Neural cell (in vitro differentiated cells): ENCODE data around the gene ARMH3.

ENCODE experiments used
- CTCF ChIP-seq: fragments of 450-650 bp; IDR thresholded peaks from 2 replicates; pipeline ENCODE4 v1.5.1; 2014; ENCODE audit warnings: antibody characterized with exemption, mild to moderate bottlenecking, moderate library complexity; ENCODE audit not compliant: poor library complexity, severe bottlenecking
- EP300 ChIP-seq: fragments of 450-650 bp; conservative IDR thresholded peaks from 2 replicates; pipeline ENCODE4 v1.6.1; 2014; ENCODE audit warnings: antibody characterized with exemption, mild to moderate bottlenecking, moderate library complexity; ENCODE audit not compliant: poor library complexity, severe bottlenecking
- EZH2 ChIP-seq: fragments of 200-600, 300-800 bp; shearing (Covaris generic), sonication (generic); IDR thresholded peaks from 2 replicates; pipeline ENCODE4 v1.6.1; 2014; ENCODE audit warnings: antibody characterized with exemption, low read length, borderline replicate concordance, mild to moderate bottlenecking; ENCODE audit not compliant: insufficient read depth, poor library complexity, severe bottlenecking
- POLR2AphosphoS5 ChIP-seq: IDR thresholded peaks from 2 replicates; pipeline ENCODE4 v1.6.1; 2012
- RAD21 ChIP-seq: fragments of 450-650 bp; conservative IDR thresholded peaks from 2 replicates; pipeline ENCODE4 v1.6.1; 2014; ENCODE audit warnings: antibody characterized with exemption, mild to moderate bottlenecking, moderate library complexity
- TAF1 ChIP-seq: IDR thresholded peaks from 2 replicates; pipeline ENCODE4 v1.6.1; 2012; ENCODE audit warnings: low read depth
- TF ChIP-seq, protein P1 (sequence below): IDR thresholded peaks from 2 replicates; pipeline ENCODE4 v1.6.1; 2012; ENCODE audit warnings: borderline replicate concordance

DNA sequence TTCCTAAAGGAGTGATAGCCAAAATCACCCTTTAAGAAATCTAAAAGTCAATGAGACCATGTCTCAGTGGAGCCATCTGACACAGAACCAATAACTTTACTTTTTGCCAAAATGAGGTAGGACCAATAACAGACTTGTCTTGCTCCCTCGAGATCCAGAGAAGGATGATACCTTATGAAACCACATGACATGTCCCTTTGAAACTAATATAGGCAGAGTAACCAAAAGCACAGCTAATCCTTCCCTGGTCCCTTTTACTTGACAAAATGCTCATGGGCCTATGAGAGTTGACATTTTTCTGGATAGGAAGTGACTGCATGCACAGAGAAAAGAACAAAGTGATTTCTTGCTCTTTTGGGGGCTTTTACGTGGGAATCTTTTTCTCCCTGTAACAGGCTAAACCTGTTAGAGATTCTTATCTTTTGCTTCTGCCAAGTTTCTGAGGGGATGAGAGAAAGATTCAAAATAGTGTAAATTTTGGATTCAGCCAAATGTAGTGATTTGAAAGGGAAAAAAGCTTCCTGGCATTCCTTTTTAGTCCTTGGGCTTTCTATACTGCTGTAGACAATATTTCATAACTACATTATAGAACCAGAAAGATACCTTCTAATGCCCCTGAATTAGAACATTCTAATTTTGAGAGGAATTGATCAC, 87.6 kb downstream of the ARMH3 start:
- TF ChIP-seq CTCF: no peak
- TF ChIP-seq, protein P1, sequence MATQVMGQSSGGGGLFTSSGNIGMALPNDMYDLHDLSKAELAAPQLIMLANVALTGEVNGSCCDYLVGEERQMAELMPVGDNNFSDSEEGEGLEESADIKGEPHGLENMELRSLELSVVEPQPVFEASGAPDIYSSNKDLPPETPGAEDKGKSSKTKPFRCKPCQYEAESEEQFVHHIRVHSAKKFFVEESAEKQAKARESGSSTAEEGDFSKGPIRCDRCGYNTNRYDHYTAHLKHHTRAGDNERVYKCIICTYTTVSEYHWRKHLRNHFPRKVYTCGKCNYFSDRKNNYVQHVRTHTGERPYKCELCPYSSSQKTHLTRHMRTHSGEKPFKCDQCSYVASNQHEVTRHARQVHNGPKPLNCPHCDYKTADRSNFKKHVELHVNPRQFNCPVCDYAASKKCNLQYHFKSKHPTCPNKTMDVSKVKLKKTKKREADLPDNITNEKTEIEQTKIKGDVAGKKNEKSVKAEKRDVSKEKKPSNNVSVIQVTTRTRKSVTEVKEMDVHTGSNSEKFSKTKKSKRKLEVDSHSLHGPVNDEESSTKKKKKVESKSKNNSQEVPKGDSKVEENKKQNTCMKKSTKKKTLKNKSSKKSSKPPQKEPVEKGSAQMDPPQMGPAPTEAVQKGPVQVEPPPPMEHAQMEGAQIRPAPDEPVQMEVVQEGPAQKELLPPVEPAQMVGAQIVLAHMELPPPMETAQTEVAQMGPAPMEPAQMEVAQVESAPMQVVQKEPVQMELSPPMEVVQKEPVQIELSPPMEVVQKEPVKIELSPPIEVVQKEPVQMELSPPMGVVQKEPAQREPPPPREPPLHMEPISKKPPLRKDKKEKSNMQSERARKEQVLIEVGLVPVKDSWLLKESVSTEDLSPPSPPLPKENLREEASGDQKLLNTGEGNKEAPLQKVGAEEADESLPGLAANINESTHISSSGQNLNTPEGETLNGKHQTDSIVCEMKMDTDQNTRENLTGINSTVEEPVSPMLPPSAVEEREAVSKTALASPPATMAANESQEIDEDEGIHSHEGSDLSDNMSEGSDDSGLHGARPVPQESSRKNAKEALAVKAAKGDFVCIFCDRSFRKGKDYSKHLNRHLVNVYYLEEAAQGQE: no peak
- TF ChIP-seq POLR2AphosphoS5: no peak
- TF ChIP-seq EZH2: no peak
- no peak for TF ChIP-seq TAF1
- TF ChIP-seq RAD21: no peak
- no peak for TF ChIP-seq EP300
